SK-N-SH treated with all-trans-retinoic acid at 6 μM for 48 hours (cell line): ENCODE results near the gene FIBCD1.

Experiments used
- ESRRG ChIP-seq: fragments of 250-450 bp; sonication (Bioruptor Pico); IDR thresholded peaks from 2 replicates; pipeline ENCODE4 v1.6.1; 2021; ENCODE audit warnings: mild to moderate bottlenecking
- GLIS3 ChIP-seq: fragments of 250-450 bp; sonication (Bioruptor Pico); IDR thresholded peaks from 2 replicates; pipeline ENCODE4 v1.5.0; 2020; ENCODE audit warnings: mild to moderate bottlenecking, moderate library complexity
- PPARA ChIP-seq: fragments of 250-450 bp; sonication (Bioruptor Pico); IDR thresholded peaks from 2 replicates; pipeline ENCODE4 v1.5.0; 2020; ENCODE audit warnings: mild to moderate bottlenecking, borderline replicate concordance
- RARB ChIP-seq: fragments of 250-450 bp; sonication (Bioruptor Pico); IDR thresholded peaks from 2 replicates; pipeline ENCODE4 v1.8.0; 2021; ENCODE audit warnings: mild to moderate bottlenecking, moderate library complexity
- SNAI2 ChIP-seq: fragments of 250-450 bp; sonication (Bioruptor Pico); IDR thresholded peaks from 2 replicates; pipeline ENCODE4 v1.5.0; 2020; ENCODE audit warnings: mild to moderate bottlenecking, moderate library complexity
- ZC3H10 ChIP-seq: fragments of 250-450 bp; sonication (Bioruptor Pico); IDR thresholded peaks from 2 replicates; pipeline ENCODE4 v1.5.1; 2021; ENCODE audit warnings: mild to moderate bottlenecking, moderate library complexity
- ZFP3 ChIP-seq: fragments of 250-450 bp; sonication (Bioruptor Pico); IDR thresholded peaks from 2 replicates; pipeline ENCODE4 v1.5.0; 2020; ENCODE audit warnings: mild to moderate bottlenecking, moderate library complexity
- ZNF565 ChIP-seq: fragments of 450-650 bp; formaldehyde crosslinking; conservative IDR thresholded peaks from 2 replicates; pipeline ENCODE4 v1.5.0; 2020; ENCODE audit warnings: low read depth, mild to moderate bottlenecking, moderate library complexity
- ZNF8 ChIP-seq: fragments of 450-650 bp; formaldehyde crosslinking; IDR thresholded peaks from 2 replicates; pipeline ENCODE4 v1.5.0; 2020; ENCODE audit warnings: mild to moderate bottlenecking, moderate library complexity
- TF ChIP-seq, protein P1 (sequence below): fragments of 250-450 bp; sonication (Bioruptor Pico); IDR thresholded peaks from 2 replicates; pipeline ENCODE4 v1.8.0; 2020; ENCODE audit warnings: mild to moderate bottlenecking, moderate library complexity, borderline replicate concordance
- TF ChIP-seq, protein P2 (sequence below): fragments of 250-450 bp; sonication (Bioruptor Pico); IDR thresholded peaks from 2 replicates; pipeline ENCODE4 v1.5.1; 2020; ENCODE audit warnings: low read depth, mild to moderate bottlenecking, moderate library complexity

DNA sequence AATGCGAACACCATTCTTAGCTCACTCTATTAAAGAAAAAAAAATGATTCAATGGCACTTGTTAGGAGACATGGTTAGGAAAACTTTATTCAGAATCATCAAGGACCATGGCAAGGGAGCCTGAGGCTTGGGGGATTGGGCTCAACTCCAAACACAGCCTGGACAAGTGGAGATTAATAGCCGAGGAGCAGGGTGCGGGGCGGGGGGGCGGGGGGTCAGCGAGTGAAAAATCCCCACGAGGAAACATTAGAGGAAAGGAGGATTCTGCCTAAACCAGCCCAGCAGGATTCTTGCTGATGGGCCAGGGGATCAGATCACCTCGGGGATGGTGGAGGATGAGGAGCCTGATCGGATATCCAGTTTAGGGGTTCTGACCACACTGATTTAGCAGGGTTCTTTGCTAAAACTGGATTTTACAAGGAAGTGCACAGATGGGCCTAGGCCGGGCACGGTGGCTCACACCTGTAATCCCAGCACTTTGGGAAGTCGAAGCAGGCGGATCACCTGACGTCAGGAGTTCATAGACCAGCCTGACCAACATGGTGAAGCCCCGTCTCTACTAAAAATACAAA lies 24.4 kb upstream of the FIBCD1 start:
- TF ChIP-seq ZFP3: no peak
- TF ChIP-seq, protein P1, sequence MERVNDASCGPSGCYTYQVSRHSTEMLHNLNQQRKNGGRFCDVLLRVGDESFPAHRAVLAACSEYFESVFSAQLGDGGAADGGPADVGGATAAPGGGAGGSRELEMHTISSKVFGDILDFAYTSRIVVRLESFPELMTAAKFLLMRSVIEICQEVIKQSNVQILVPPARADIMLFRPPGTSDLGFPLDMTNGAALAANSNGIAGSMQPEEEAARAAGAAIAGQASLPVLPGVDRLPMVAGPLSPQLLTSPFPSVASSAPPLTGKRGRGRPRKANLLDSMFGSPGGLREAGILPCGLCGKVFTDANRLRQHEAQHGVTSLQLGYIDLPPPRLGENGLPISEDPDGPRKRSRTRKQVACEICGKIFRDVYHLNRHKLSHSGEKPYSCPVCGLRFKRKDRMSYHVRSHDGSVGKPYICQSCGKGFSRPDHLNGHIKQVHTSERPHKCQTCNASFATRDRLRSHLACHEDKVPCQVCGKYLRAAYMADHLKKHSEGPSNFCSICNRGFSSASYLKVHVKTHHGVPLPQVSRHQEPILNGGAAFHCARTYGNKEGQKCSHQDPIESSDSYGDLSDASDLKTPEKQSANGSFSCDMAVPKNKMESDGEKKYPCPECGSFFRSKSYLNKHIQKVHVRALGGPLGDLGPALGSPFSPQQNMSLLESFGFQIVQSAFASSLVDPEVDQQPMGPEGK (CRISPR knock-in tag): no peak
- no peak for TF ChIP-seq PPARA (CRISPR knock-in tag)
- no peak for TF ChIP-seq GLIS3 (CRISPR knock-in tag)
- no peak for TF ChIP-seq RARB (CRISPR knock-in tag)
- TF ChIP-seq ESRRG: no peak
- no peak for TF ChIP-seq SNAI2
- TF ChIP-seq, protein P2, sequence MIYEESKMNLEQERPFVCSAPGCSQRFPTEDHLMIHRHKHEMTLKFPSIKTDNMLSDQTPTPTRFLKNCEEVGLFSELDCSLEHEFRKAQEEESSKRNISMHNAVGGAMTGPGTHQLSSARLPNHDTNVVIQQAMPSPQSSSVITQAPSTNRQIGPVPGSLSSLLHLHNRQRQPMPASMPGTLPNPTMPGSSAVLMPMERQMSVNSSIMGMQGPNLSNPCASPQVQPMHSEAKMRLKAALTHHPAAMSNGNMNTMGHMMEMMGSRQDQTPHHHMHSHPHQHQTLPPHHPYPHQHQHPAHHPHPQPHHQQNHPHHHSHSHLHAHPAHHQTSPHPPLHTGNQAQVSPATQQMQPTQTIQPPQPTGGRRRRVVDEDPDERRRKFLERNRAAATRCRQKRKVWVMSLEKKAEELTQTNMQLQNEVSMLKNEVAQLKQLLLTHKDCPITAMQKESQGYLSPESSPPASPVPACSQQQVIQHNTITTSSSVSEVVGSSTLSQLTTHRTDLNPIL (CRISPR knock-in tag): no peak
- no peak for TF ChIP-seq ZNF565 (CRISPR knock-in tag)
- TF ChIP-seq ZNF8 (CRISPR knock-in tag): no peak
- TF ChIP-seq ZC3H10 (CRISPR knock-in tag): no peak
